ENCODE results near the gene SSRP1.
"Not testable (repeated sequence)": the region's sequence is repeated elsewhere in the genome, so short reads cannot be mapped to it uniquely, and the experiment has no call there.

The SSRP1 gene

GRCh38 chr11:57335343-57336110 is at the start of gene SSRP1:
SSRP1 (minus strand) TSS chr11:57335892; CDS start chr11:57335121, 771 bp downstream.
- DNase-seq = peak; percentile 87

GRCh38 chr11:57380975-57381374 is 45.3 kb upstream of the SSRP1 start, which contains the start of gene PRG3:
PRG3 (minus strand) TSS chr11:57381150; CDS start chr11:57380708, 442 bp downstream.
- no peak for DNase-seq

GRCh38 chr11:57379732-57380131 is 44.0 kb upstream of the SSRP1 start:
- DNase-seq = no peak

DNA sequence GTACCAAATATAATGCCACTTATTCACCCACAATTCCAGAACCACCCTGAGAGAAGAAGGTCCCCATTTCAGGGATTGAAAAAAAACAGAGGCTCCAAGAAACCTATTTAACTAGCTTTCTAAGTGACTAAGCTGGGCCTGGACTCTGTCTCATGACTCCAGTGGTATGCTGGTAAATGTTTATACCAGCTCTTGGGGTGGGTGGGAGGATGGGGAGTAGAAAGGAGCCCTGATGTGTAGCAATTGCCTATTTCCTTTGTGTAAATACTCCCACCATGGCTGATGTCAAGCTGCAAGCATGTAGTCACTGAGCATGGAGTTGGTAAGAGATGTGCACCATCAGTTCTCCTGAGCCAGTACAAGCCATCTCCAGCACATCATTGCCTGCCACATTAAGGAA is 42.5 kb upstream of the SSRP1 start:
- no peak for DNase-seq

- no peak for DNase-seq
Observed at GRCh38 chr11:57377107-57377506, 41.4 kb upstream of the SSRP1 start.

GRCh38 chr11:57376095-57377090 is 40.7 kb upstream of the SSRP1 start:
- DNase-seq = no peak

DNA sequence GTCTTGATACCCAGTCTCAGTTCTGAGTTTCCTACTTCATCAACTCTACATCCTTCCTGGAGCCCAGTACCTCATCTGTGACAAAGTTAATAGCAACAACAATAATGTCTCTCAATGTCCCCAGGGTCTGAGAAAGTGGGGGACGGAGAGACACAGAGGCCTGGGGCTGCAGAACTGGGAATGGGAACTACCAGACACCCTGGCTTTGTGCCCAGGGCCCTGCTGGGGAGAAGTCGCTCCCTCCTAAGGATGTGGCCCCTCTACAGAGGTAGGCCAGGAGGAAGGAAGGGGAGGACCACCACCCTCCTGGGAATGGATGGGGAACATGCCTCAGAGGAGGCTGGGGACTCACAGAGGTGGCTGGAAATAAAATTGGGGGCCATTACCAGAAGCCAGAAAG is 39.8 kb upstream of the SSRP1 start:
- DNase-seq = no peak

- DNase-seq = no peak
Observed at GRCh38 chr11:57374966-57375365, 39.3 kb upstream of the SSRP1 start.

GRCh38 chr11:57373146-57373545 is 37.5 kb upstream of the SSRP1 start:
- no peak for DNase-seq

DNA sequence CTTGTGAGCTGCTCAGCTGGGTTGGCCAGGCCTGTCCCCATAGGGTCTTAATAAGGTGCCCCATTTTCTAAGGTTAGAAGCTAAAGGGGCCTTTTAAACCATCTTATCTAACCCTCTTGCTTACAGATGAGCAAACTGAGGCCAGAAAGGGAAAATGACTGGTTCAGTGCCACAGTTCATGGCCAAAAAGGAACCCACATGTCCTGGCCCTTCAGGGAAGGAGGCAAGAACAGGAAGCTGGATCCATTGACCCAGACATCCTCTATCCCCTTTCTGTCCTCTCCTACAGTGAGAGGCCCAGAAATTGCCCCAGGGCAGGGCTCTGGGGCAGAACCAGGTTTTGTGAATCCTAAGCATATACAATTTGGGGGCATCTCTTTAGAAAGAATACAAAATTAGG is 35.2 kb upstream of the SSRP1 start:
- DNase-seq = no peak

GRCh38 chr11:57370251-57370650 is 34.6 kb upstream of the SSRP1 start:
- no peak for DNase-seq

- DNase-seq = no peak
Observed at GRCh38 chr11:57368845-57369232, 33.1 kb upstream of the SSRP1 start.

DNA sequence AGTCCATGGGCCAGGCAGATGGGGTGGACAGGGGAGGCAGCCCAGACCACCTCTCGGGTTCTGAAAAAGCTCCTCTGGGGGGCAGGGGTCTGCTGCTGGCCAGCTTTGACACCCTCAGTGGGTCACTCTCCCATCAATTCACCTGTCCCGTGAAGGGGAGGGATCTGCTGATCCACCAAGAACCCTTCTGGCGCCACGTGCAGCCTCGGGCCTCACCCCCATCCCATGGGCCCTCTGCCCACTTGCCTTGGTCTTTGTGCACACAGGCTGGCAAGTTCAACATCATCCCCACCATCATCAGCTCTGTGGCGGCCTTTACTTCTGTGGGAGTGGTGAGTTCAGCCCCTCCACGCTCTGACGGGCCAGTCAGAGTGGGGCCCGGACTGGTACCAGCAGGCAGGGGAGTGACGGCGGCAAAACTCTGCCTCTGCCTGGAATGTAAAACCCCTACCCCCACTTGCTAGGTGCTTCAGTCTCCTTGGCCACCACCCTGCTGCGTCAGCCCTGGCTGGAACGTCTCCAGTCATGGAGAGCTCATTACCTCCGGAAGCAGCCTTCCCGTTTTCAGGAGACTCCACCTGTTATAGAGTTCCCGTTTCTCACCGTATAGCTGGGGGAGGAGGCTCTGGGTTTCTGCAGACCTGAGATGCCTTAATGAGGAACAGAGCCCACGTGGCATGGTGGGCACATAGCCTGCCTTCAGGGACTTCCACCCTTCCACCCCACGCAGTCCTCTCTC is 32.6 kb upstream of the SSRP1 start:
- DNase-seq = peak; percentile 63

- DNase-seq = no peak
Observed at GRCh38 chr11:57364851-57365660, 29.4 kb upstream of the SSRP1 start.

DNA sequence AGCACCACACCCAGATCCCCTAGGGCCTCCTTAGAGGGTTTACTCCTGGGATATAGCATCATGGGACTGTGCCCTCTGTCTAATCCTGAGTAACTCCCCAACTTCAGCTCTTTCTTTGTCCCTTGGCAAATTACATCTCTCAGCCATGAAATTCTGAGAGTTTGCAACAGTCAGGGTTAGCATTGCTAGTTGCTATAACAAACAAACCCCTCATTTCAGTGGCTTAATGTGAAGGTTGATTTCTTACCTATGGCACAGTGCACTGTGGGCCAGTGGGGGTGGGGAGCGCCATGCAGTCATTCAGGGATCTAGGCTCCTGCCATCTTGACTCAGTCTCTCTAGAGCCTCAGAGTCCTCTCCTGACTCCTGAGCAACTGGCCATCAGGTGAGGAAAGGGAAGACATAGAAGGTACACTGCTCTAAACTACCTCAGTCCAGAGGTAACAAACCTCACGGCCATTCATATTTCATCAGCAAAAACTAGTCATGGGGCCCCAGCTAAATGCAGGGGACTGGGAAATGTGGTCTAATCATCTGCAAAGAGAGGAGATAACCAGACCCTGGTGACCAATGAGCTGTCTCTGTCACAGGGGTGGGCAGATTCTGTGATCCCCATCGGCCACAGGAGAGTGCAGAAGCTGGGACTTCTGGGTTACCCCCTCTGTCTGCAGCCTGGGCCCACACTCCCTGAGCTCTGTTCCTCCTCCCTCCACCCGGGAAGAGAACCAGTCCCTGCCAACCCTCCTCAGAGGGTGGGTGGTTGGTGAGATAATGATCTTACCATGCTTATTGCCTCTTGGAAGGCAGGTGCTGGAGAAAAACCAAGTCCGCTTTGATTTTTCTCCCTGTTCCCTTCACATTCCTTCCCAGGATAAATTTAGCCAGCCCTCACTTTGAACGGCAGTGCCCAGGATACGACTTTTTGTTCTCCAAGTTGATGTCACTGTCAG is 27.7 kb upstream of the SSRP1 start:
- no peak for DNase-seq

- DNase-seq = no peak
Observed at GRCh38 chr11:57361926-57362325, 26.2 kb upstream of the SSRP1 start.

- DNase-seq = not testable (repeated sequence)
Observed at GRCh38 chr11:57361420-57361819, 25.7 kb upstream of the SSRP1 start.

DNA sequence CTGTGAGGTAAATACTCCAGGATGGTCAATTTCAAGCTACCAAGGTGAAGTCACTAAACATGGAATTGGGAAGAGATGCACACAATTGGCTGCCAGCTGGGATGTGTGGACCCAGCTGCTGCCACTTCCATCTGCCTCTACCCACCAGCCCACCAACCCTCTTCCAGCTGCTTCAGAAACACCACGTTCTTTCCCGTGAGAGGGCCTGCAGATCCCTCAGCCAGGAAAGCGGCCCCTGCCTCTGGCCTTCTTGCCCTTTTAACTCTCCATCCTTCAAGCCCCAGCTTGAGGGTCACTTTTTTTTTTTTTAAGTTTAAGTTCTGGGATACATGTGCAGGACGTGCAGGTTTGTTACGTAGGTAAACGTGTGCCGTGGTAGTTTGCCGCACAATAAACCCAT is 25.3 kb upstream of the SSRP1 start:
- no peak for DNase-seq

DNA sequence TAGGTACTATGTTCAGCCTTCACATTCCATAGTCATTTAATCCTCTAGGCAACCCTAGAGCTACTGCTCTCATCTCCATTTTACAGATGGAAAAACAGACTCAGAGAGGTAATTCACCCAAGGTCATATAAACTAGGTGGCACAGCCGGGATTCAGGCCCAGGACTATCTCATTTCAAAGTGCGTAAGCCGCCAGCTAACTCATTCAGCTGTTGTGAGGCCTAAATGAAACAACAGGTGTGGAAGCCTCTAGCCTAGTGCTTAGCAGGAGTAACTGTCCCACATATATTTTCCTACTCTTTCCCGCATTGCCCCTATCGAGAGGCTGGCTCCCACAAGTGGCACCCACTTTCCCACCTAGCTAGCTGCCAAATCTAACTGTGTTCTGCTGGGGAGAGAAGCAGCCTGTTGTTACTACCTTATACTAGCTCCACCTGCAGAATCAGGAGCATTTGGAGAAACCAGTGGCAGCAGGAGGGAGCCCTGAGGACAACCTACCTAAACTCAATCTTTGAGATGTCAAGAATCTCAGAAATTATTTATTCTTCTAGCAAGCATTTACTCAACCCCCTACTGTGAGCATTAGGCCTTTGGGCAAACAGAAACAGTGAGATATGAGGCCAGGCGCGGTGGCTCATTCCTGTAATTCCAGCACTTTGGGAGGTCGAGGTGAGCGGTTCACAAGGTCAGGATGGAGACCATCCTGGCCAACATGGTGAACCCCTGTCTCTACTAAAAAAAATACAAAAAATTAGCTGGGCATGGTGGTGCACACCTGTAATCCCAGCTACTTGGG is 24.4 kb upstream of the SSRP1 start:
- DNase-seq = no peak

GRCh38 chr11:57359396-57359795 is 23.7 kb upstream of the SSRP1 start:
- no peak for DNase-seq

All from DMS53 (cell line).